Transverse colon (tissue), 4 donors: ENCODE data around the gene CDC42SE1. TPM values are rescaled to one million over a fixed set of nuclear protein-coding genes. Genes with fewer than 3 reads are reported as not detected.
"Not testable (repeated sequence)": the region's sequence is repeated elsewhere in the genome, so short reads cannot be mapped to it uniquely, and the experiment has no call there.

Experiments
- DNase-seq: peaks from one replicate; pipeline ENCODE4 v3.0.0-alpha.2; 2019
- H3K27ac ChIP-seq, 4 donors: fragments of 200-600 bp; sonication (generic); 2 replicates each; pipeline ENCODE4 v1.5.1; 2016 to 2018; ENCODE audit warnings: inconsistent platforms in 4 of 4
- H3K27me3 ChIP-seq: fragments of 200-600 bp; sonication (generic); 2 replicates; pipeline ENCODE4 v1.5.1; 2017; ENCODE audit warnings: inconsistent platforms
- H3K36me3 ChIP-seq, 4 donors: fragments of 200-600 bp; sonication (generic); 2 replicates each; pipeline ENCODE4 v1.5.1; 2017 to 2019; ENCODE audit warnings: inconsistent platforms in 4 of 4
- H3K4me1 ChIP-seq, 4 donors: fragments of 200-600 bp; sonication (generic); 2 replicates each; pipeline ENCODE4 v1.5.1; 2017 to 2020; ENCODE audit warnings: inconsistent platforms in 4 of 4
- H3K4me3 ChIP-seq, 4 donors: fragments of 200-600 bp; sonication (generic); 1 replicate in 1 of 4; 2 replicates in 3 of 4; pipeline versions ENCODE4 v1.5.1 to v1.6.1; 2017 to 2019; ENCODE audit warnings: inconsistent platforms in 4 of 4
- H3K9me3 ChIP-seq, 2 donors: fragments of 200-600 bp; sonication (generic); 2 replicates each; pipeline ENCODE4 v1.5.1; 2017 to 2019; ENCODE audit warnings: inconsistent platforms in 2 of 2
- CTCF ChIP-seq, 5 experiments: fragments of 200-600 bp in 3 of 5; fragments of 450-650 bp in 2 of 5; sonication (generic) in 3 of 5; IDR thresholded peaks; 1 replicate in 2 of 5; 2 replicates in 3 of 5; pipeline ENCODE4 v1.5.1; 2016 to 2017; ENCODE audit warnings: antibody characterized with exemption in 5 of 5, inconsistent platforms in 3 of 5, mild to moderate bottlenecking in 2 of 5, moderate library complexity in 1 of 5
- EP300 ChIP-seq: sonication (generic); formaldehyde crosslinking; IDR thresholded peaks from one replicate; pipeline ENCODE4 v1.6.1; 2017; ENCODE audit warnings: antibody characterized with exemption, low read depth
- POLR2A ChIP-seq: fragments of 450-650 bp; IDR thresholded peaks from one replicate; pipeline ENCODE4 v1.6.1; 2016; ENCODE audit warnings: antibody characterized with exemption, mild to moderate bottlenecking, moderate library complexity
- POLR2AphosphoS5 ChIP-seq, 3 donors: sonication (generic); formaldehyde crosslinking; IDR thresholded peaks; one replicate each; pipeline ENCODE4 v1.6.1; 2016; ENCODE audit warnings: antibody characterized with exemption in 3 of 3
- WGBS, 2 donors: methylation state at CpG; one replicate each; pipeline ENCODE4 v1.1.5; 2018; ENCODE audit warnings: low coverage in 1 of 2; 5-methylcytosine and 5-hydroxymethylcytosine counted together
- in situ Hi-C, 4 donors: fragments of 200-750 bp; cut with MboI; loops; one replicate each; pipeline versions ENCODE4 v1.15.0 to v1.15.1; 2017; ENCODE audit warnings: low sequenced_read_pairs in 3 of 4, low pct_ligation_motif_present in 1 of 4, low pct_unique_long_range_greater_than_20kb in 1 of 4
- intact Hi-C: fragments of 100-400 bp; cut with DNase I; formaldehyde crosslinking; loops from one replicate; pipeline ENCODE4 v1.15.1; 2023; ENCODE audit warnings: low total_unique reads
- total RNA-seq, 4 donors: library from RNA; depleted of rRNA; stranded (reverse); fragments of >200 nt; gene quantifications; one replicate each; pipeline ENCODE4 v1.1.0, GENCODE V29; 2016

CDC42SE1 gene
- total RNA-seq, 4 donors from 2014 or later = 34.4 to 90.2 (median 57.5) TPM

GRCh38 chr1:151098126-151098525 lies 38.7 kb upstream of the CDC42SE1 start:
- intact Hi-C loops (no loop called here), in situ Hi-C loops (loop anchor here in 2 of 4 donors (5.0 to 10.0 kb wide), 3 partner anchors 57 to 147 kb away; partner anchors contain the start of gene TNFAIP8L2 (in 2 of the 2))
- no peak overlapping the region for H3K4me3 ChIP-seq
- TF ChIP-seq POLR2AphosphoS5 (IDR thresholded peaks at IDR 0.05) (no peak), CTCF (IDR thresholded peaks at IDR 0.05) (no peak), POLR2A (no peak), EP300 (no peak)
- H3K27me3 ChIP-seq = no peaks in the 10 kb centered on the region
- no peak overlapping the region for H3K27ac ChIP-seq
- DNase-seq = no peak
- H3K4me1 ChIP-seq = no peaks in the 10 kb centered on the region
- H3K36me3 ChIP-seq = peaks cover 0 to 11% (median 2%) of the 10 kb centered on the region in 4 donors
- WGBS, 2 donors = 100% methylated on average over 1 of the region's 1 CpG
- H3K9me3 ChIP-seq = no peaks in the 10 kb centered on the region

DNA sequence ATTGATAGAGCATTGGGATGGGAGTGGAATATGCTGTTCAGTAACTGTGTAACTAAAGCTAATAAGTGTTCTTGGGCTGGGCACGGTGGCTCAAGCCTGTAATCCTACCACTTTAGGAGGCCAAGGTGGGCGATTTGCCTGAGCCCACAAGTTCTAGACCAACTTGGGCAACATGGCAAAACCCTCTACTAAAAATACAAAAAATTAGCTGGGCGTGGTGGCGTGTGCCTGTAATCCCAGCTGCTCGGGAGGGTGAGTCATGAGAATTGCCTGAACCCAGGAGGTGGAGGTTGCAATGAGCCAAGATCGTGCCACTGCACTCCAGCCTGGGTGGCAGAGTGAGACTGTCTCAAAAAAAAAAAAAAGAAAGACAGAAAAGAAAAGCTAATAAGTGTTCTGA lies 38.0 kb upstream of the CDC42SE1 start:
- in situ Hi-C loops = loop anchor here in 2 of 4 donors (5.0 to 10.0 kb wide), 3 partner anchors 57 to 147 kb away; partner anchors contain the start of gene TNFAIP8L2 (in 2 of the 2)
- H3K9me3 ChIP-seq, intact Hi-C loops, H3K27ac ChIP-seq, DNase-seq, H3K4me3 ChIP-seq, H3K4me1 ChIP-seq, H3K27me3 ChIP-seq: not testable (repeated sequence)
- peaks cover 0 to 11% (median 2%) of the 10 kb centered on the region in 4 donors for H3K36me3 ChIP-seq
- 40 to 85% methylated on average over 1 to 6 of the region's 6 CpGs for WGBS, 2 donors

DNA sequence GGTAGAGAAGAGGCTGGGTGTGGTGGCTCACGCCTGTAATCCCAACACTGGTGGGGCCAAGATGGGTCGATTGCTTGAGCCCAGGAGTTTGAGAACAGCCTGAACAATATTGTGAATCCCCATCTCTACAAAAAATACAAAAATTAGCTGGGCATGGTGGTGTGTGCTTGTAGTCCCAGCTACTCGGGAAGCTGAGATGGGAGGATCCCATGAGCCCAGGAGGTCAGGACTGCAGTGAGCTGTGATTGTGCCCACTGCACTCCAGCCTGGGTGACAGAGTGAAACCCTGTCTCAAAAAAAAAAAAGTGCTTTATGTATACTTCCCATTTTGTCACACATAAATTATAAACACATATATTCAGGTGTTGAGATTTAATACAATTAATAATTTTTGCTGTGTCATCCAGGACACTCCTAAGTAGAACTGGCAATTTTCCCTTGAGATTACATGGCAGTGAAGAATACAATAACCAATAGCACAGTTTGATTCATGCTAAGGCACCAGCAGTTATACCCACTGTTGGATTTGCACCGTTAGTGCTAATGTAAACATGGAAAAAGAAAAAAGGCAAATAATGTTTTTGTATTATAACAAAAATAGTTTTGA lies 26.6 kb upstream of the CDC42SE1 start:
- no peak for TF ChIP-seq POLR2AphosphoS5 (IDR thresholded peaks at IDR 0.05)
- TF ChIP-seq POLR2A = no peak
- TF ChIP-seq CTCF (IDR thresholded peaks at IDR 0.05) = no peak
- no peak for TF ChIP-seq EP300

DNA sequence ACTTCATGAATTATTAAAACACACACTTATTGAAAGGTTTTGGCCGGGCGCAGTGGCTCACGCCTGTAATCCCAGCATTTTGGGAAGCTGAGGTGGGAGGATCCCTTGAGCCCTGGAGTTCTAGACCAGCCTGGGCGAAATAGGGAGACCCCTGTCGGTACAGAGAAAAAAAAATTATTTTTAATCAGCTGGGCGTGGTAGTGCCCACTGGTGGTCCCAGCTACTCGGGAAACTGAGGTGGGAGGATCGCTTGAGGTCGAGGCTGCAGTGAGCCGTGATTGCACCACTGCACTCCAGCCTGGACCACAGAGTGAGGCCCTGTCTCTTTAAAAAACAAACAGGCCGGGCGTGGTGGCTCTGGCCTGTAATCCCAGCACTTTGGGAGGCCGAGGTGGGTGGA lies 12.8 kb upstream of the CDC42SE1 start:
- Histone ChIP-seq H3K4me1 (peaks cover 2 to 16% (median 7%) of the 10 kb centered on the region in 4 donors), H3K4me3 (no peak overlapping the region), H3K36me3 (no peaks in the 10 kb centered on the region), H3K27me3 (no peaks in the 10 kb centered on the region), H3K27ac (peak overlapping the region in 3 of 4 donors; percentile 92 to 100 (median 99)), H3K9me3 (no peaks in the 10 kb centered on the region)
- in situ Hi-C loops (no loop called here), intact Hi-C loops (no loop called here)
- 82 to 96% methylated on average over 4 to 13 of the region's 13 CpGs for WGBS, 2 donors
- no peak for DNase-seq
- TF ChIP-seq EP300 (no peak), CTCF (IDR thresholded peaks at IDR 0.05) (no peak), POLR2AphosphoS5 (IDR thresholded peaks at IDR 0.05) (no peak), POLR2A (no peak)

More for the DNA sequence above, 26.6 kb upstream of the CDC42SE1 start:
- H3K27ac ChIP-seq = no peak overlapping the region
- H3K4me1 ChIP-seq = no peaks in the 10 kb centered on the region
- 68 to 81% methylated on average over 2 to 4 of the region's 4 CpGs for WGBS, 2 donors
- in situ Hi-C loops (no loop called here), intact Hi-C loops (loop anchor here (5.0 kb wide), 1 partner anchor 139 kb away; no protein-coding TSS in a partner anchor)
- no peak overlapping the region for H3K4me3 ChIP-seq
- H3K36me3 ChIP-seq = peaks cover 0 to 3% (median 0%) of the 10 kb centered on the region in 4 donors
- no peaks in the 10 kb centered on the region for H3K27me3 ChIP-seq
- no peak for DNase-seq
- no peaks in the 10 kb centered on the region for H3K9me3 ChIP-seq
